Lower lobe of right lung (tissue), 2 donors: ENCODE measurements around the gene TRAPPC2. TPM values are rescaled to one million over a fixed set of nuclear protein-coding genes. Genes with fewer than 3 reads are reported as not detected.
A peak's percentile ranks its signal among the peaks of the same experiment; 100 is the strongest.

Experiments
- ATAC-seq, 2 donors: fragments of 200-7000 bp; cut with Tn5 transposase; one replicate each; pipeline ENCODE4 v1.9.1; 2020 to 2022; ENCODE audit warnings: mild to moderate bottlenecking in 2 of 2, moderate library complexity in 2 of 2
- DNase-seq: peaks from one replicate; pipeline ENCODE4 v3.0.0-alpha.2; 2020
- H3K27ac ChIP-seq: fragments of 200-600 bp; one replicate; pipeline ENCODE4 v1.8.0; 2022
- H3K27me3 ChIP-seq: fragments of 200-600 bp; one replicate; pipeline ENCODE4 v1.8.0; 2022; ENCODE audit warnings: low read depth
- H3K36me3 ChIP-seq: fragments of 200-600 bp; one replicate; pipeline ENCODE4 v1.8.0; 2022; ENCODE audit warnings: mild to moderate bottlenecking
- H3K4me1 ChIP-seq: fragments of 200-600 bp; one replicate; pipeline ENCODE4 v1.8.0; 2022
- H3K4me3 ChIP-seq: fragments of 200-600 bp; one replicate; pipeline ENCODE4 v1.8.0; 2022; ENCODE audit warnings: mild to moderate bottlenecking
- H3K9me3 ChIP-seq: fragments of 200-600 bp; one replicate; pipeline ENCODE4 v1.8.0; 2022
- intact Hi-C: fragments of 100-400 bp; cut with DNase I; formaldehyde crosslinking; loops from one replicate; pipeline ENCODE4 v1.11.0; 2022
- total RNA-seq: library from RNA; stranded (reverse); fragmentation: NEBNext Ultra II Directional; extraction: Animal tissue kit (Norgen Biotek cat#: 25700); gene quantifications from one replicate; pipeline ENCODE4 v1.2.1, GENCODE V29; 2021
- TF ChIP-seq, protein P1 (sequence below): fragments of 200-600 bp; IDR thresholded peaks from one replicate; pipeline ENCODE4 v1.8.0; 2022; ENCODE audit warnings: antibody characterized with exemption, mild to moderate bottlenecking
- donor health status: DM: no; HTN: yes; CAD: no; lungs with severe emphysema.

The TRAPPC2 gene
- total RNA-seq, 1 donor from 2014 or later, result 15.8 TPM

DNA sequence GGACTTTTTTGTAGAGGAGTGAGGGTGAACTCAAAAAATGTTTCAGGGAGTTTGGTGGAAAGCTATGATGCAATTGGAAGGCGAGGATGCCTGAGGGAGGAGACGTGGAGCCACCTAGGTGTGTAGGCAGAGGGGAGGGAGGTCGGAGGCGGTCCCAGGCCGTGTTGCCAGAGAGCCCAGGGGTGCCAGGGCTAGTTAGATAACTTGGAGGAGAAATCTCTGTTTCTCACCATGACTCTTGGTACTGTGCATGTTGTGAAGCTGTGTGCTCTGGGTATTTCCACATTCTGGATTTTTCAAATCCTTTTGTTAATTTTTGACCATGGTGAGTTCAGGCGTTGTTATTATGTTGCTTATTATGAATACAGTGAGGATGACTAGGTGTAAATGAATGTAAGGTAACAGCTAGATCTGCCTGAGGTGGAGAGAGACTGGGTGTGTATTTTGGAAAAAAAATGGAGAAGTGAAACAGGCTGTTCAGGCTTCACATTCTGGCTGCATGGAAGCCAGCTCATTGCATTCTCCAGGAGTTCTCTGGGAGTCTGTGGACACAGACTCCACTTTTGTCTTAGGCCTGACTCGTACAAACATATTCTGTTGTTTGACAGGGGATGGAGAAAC lies 41.0 kb downstream of the TRAPPC2 start:
- Histone ChIP-seq H3K4me1 (peaks cover 29% of the 10 kb centered on the region), H3K27me3 (no peaks in the 10 kb centered on the region), H3K9me3 (no peaks in the 10 kb centered on the region), H3K4me3 (no peak overlapping the region), H3K27ac (no peak overlapping the region), H3K36me3 (no peaks in the 10 kb centered on the region)
- DNase-seq (no peak), ATAC-seq (peak in 1 of 2 donors; percentile 13)
- intact Hi-C loops, result no loop called here
- TF ChIP-seq, protein P1, sequence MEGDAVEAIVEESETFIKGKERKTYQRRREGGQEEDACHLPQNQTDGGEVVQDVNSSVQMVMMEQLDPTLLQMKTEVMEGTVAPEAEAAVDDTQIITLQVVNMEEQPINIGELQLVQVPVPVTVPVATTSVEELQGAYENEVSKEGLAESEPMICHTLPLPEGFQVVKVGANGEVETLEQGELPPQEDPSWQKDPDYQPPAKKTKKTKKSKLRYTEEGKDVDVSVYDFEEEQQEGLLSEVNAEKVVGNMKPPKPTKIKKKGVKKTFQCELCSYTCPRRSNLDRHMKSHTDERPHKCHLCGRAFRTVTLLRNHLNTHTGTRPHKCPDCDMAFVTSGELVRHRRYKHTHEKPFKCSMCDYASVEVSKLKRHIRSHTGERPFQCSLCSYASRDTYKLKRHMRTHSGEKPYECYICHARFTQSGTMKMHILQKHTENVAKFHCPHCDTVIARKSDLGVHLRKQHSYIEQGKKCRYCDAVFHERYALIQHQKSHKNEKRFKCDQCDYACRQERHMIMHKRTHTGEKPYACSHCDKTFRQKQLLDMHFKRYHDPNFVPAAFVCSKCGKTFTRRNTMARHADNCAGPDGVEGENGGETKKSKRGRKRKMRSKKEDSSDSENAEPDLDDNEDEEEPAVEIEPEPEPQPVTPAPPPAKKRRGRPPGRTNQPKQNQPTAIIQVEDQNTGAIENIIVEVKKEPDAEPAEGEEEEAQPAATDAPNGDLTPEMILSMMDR, result no peak

DNA sequence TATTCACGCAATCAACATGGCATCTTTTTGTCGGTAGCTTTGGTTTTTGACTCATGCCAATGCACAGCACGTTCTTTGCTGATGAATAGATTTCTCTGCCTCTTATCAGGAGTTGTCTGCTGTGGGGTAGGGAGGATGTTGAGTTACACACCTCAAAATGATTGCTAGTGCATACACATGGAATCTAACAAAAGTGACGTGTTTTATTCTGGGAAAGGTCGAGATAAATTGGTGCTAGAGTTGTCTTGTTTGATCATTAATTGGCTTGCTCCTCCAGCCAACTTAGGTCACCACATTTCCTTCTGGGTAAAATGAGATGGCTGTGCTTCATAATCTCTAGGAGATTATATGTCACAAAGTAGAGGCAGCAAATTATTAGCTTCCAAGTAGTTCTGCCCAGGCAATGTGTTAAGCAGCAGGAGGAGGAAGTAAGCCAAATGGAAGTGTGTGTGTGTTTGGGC lies 41.6 kb downstream of the TRAPPC2 start:
- Histone ChIP-seq H3K4me3 (no peak overlapping the region), H3K27ac (no peak overlapping the region), H3K36me3 (no peaks in the 10 kb centered on the region), H3K4me1 (peaks cover 22% of the 10 kb centered on the region), H3K9me3 (no peaks in the 10 kb centered on the region), H3K27me3 (no peaks in the 10 kb centered on the region)
- TF ChIP-seq, protein P1, result no peak
- ATAC-seq, result no peak
- intact Hi-C loops, result no loop called here
- DNase-seq, result no peak

DNA sequence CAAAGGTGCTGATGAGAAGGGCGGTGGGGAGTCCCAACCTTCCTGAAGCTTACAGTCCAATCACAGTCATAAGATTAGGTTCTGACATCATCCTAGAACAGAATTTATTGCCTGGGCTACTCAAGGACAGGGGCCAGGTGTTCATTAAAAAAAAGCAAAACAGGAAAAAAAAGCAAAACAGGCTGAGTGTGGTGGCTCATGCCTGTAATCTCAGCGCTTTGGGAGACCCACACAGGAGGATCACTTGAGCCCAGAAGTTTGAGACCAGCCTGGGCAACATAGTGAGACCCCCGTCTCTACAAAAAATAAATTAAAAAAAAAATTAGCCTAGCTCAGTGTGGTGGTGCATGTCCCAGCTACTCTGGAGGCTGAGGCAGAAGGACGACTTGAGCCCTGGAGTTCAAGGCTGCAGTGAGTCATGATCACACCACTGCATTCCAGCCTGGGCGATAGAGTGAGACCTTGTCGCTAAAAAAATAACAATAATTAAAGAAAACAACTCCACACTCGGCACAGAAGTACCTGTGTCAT lies 42.5 kb downstream of the TRAPPC2 start:
- H3K27ac ChIP-seq, result no peak overlapping the region
- TF ChIP-seq, protein P1, result no peak
- DNase-seq (no peak), ATAC-seq (no peak)
- peaks cover 19% of the 10 kb centered on the region for H3K4me1 ChIP-seq
- H3K4me3 ChIP-seq, result no peak overlapping the region
- H3K9me3 ChIP-seq, result no peaks in the 10 kb centered on the region
- H3K36me3 ChIP-seq, result no peaks in the 10 kb centered on the region
- intact Hi-C loops, result no loop called here
- no peaks in the 10 kb centered on the region for H3K27me3 ChIP-seq

DNA sequence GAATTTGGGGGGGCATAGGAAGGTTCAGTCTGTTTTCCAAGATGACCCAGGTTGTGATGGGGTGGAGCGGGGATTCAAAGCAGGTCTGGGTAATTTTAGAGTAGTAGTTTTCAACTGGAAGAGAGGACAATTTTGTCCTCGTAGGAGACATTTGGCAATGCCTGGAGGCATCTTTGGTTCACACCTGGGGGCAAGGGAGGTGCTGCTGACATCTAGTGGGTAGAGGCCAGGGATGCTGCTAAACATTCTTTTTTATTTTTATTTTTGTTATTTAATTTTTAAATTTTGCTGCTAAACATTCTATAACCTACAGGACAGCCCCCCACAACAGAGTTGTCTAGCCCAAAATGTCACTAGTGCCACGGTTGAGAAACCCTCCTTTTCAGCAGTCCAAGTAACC lies 43.6 kb downstream of the TRAPPC2 start:
- peaks cover 19% of the 10 kb centered on the region for H3K4me1 ChIP-seq
- intact Hi-C loops, result no loop called here
- H3K27me3 ChIP-seq, result no peaks in the 10 kb centered on the region
- TF ChIP-seq, protein P1, result no peak
- no peak overlapping the region for H3K27ac ChIP-seq
- H3K4me3 ChIP-seq, result peak overlapping the region; percentile 63
- no peaks in the 10 kb centered on the region for H3K9me3 ChIP-seq
- ATAC-seq (no peak), DNase-seq (no peak)
- H3K36me3 ChIP-seq, result no peaks in the 10 kb centered on the region

DNA sequence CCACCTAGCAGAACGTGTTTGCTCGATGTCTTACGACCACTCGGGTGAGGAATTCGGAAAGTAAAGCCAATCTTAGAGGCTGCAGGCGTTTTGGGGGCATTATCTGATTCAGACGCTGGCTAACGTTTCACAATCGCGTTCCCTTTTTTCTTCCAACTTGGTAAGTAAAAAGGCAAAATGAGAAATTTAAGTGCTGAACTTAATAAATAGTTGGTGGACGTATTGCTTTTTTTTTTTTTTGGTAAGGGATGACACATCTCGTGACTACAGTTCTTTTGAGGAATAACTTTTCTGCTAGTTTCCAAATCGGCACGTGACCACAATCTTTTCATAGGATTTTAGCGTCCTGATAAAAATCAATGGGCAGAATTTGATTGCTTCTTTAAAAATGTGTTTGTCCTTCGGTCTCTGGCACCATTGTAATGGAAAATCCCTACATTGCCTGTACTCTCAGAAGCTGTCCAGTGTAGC lies 44.6 kb downstream of the TRAPPC2 start:
- no peak for ATAC-seq
- H3K27me3 ChIP-seq, result no peaks in the 10 kb centered on the region
- DNase-seq, result no peak
- peak overlapping the region; percentile 63 for H3K4me3 ChIP-seq
- peaks cover 15% of the 10 kb centered on the region for H3K4me1 ChIP-seq
- TF ChIP-seq, protein P1, result no peak
- H3K36me3 ChIP-seq, result no peaks in the 10 kb centered on the region
- peak overlapping the region; percentile 94 for H3K27ac ChIP-seq
- H3K9me3 ChIP-seq, result no peaks in the 10 kb centered on the region
- intact Hi-C loops, result no loop called here
